IMR-90 (cell line): ENCODE data around the gene IL13RA1.
"Not testable (repeated sequence)": the region's sequence is repeated elsewhere in the genome, so short reads cannot be mapped to it uniquely, and the experiment has no call there.

ENCODE experiments used
- BHLHE40 ChIP-seq: fragments of 150-350 bp; IDR thresholded peaks from 2 replicates; pipeline ENCODE4 v1.6.1; 2016; ENCODE audit warnings: mild to moderate bottlenecking, low read depth, low read length
- CEBPB ChIP-seq: IDR thresholded peaks from 2 replicates; pipeline ENCODE4 v1.6.1; 2012; ENCODE audit warnings: low read depth, low read length, improper control_type of control experiment
- CTCF ChIP-seq: conservative IDR thresholded peaks from 2 replicates; pipeline ENCODE4 v1.5.1; 2012; ENCODE audit warnings: mild to moderate bottlenecking, low read depth, low read length, improper control_type of control experiment
- MAFK ChIP-seq: IDR thresholded peaks from 2 replicates; pipeline ENCODE4 v1.6.1; 2012; ENCODE audit warnings: low read depth, low read length, improper control_type of control experiment
- POLR2A ChIP-seq: IDR thresholded peaks from 2 replicates; pipeline ENCODE4 v1.6.1; 2012; ENCODE audit warnings: mild to moderate bottlenecking, low read depth, low read length
- RAD21 ChIP-seq: IDR thresholded peaks from 2 replicates; pipeline ENCODE4 v1.6.1; 2012; ENCODE audit warnings: low read length, improper control_type of control experiment
- USF2 ChIP-seq: fragments of 150-350 bp; IDR thresholded peaks from 2 replicates; pipeline ENCODE4 v1.6.1; 2017; ENCODE audit warnings: mild to moderate bottlenecking, antibody characterized with exemption, low read length, low read depth

DNA sequence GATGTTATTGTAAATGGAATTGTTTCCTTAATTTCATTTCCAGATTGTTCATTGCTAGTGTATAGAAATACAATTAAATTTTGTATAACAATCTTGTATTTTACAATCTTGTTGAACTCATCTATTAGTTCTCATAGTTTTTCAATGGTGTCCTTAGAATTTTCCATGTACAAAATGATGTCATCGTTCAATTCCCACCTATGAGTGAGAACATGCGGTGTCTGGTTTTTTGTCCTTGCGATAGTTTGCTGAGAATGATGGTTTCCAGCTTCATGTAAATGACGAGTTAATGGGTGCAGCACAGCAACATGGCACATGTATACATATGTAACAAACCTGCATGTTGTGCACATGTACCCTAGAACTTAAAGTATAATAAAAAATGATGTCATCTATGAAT, 89.9 kb downstream of the IL13RA1 start:
- not testable (repeated sequence) for TF ChIP-seq CTCF, POLR2A, USF2, CEBPB, BHLHE40, RAD21, MAFK
